HepG2 (cell line): ENCODE data around the gene TOP1.

Source experiments
- EP300 ChIP-seq, 3 experiments: sonication (generic) in 1 of 3; formaldehyde crosslinking in 1 of 3; IDR thresholded peaks; 2 replicates each; pipeline versions ENCODE4 v1.5.1 to v1.6.1; 2011 to 2020; ENCODE audit warnings: low read depth in 2 of 3, low read length in 2 of 3, borderline replicate concordance in 1 of 3, improper control_type of control experiment in 1 of 3, mild to moderate bottlenecking in 1 of 3, missing genetic modification reagents in 1 of 3, moderate library complexity in 1 of 3
- ESRRA ChIP-seq: sonication (generic); formaldehyde crosslinking; IDR thresholded peaks from 2 replicates; pipeline ENCODE4 v1.5.1; 2020; ENCODE audit warnings: mild to moderate bottlenecking, low read depth, missing genetic modification reagents
- FOSL2 ChIP-seq: sonication (generic); formaldehyde crosslinking; IDR thresholded peaks from 2 replicates; pipeline ENCODE4 v1.4.0; 2020; ENCODE audit warnings: missing genetic modification reagents
- KLF15 ChIP-seq: sonication (generic); formaldehyde crosslinking; IDR thresholded peaks from 2 replicates; pipeline ENCODE4 v1.8.1; 2023; ENCODE audit warnings: borderline replicate concordance, mild to moderate bottlenecking, inconsistent platforms, missing genetic modification reagents, mixed read lengths
- SRY ChIP-seq: sonication (generic); formaldehyde crosslinking; IDR thresholded peaks from 2 replicates; pipeline ENCODE4 v1.8.0; 2022; ENCODE audit warnings: mild to moderate bottlenecking, missing genetic modification reagents

GRCh38 chr20:41072915-41073314 lies 44.3 kb downstream of the TOP1 start:
- no peak for TF ChIP-seq FOSL2 (CRISPR knock-in tag)
- no peak for TF ChIP-seq KLF15 (CRISPR knock-in tag)
- TF ChIP-seq ESRRA (CRISPR knock-in tag) = no peak
- no peak for TF ChIP-seq EP300 (IDR thresholded peaks at IDR 0.05; ENCODE audit: low read depth in 2 of 2, low read length in 2 of 2)
- no peak for TF ChIP-seq EP300 (CRISPR knock-in tag; IDR thresholded peaks at IDR 0.05; ENCODE audit: borderline replicate concordance)
- no peak for TF ChIP-seq SRY (CRISPR knock-in tag)
